Measurements from ENCODE around the gene TMEM38A.
"Not testable (repeated sequence)": the region's sequence is repeated elsewhere in the genome, so short reads cannot be mapped to it uniquely, and the experiment has no call there.

Gene TMEM38A

GRCh38 chr19:16677055-16677454 is 16.1 kb downstream of the TMEM38A start:
- peak; percentile 29 for DNase-seq

GRCh38 chr19:16678498-16678897 is 17.6 kb downstream of the TMEM38A start:
- DNase-seq: no peak

- no peak for DNase-seq
Measured at GRCh38 chr19:16679811-16680210, 18.9 kb downstream of the TMEM38A start.

GRCh38 chr19:16682539-16682938 is 21.6 kb downstream of the TMEM38A start:
- no peak for DNase-seq

- no peak for DNase-seq
Measured at GRCh38 chr19:16684216-16684615, 23.3 kb downstream of the TMEM38A start.

GRCh38 chr19:16688084-16688483 is 27.1 kb downstream of the TMEM38A start:
- DNase-seq: no peak

GRCh38 chr19:16698914-16699313 is 38.0 kb downstream of the TMEM38A start:
- no peak for DNase-seq

GRCh38 chr19:16702123-16702522 is 41.2 kb downstream of the TMEM38A start:
- DNase-seq: peak; percentile 34

GRCh38 chr19:16703677-16704076 is 42.7 kb downstream of the TMEM38A start:
- no peak for DNase-seq

- not testable (repeated sequence) for DNase-seq
Measured at GRCh38 chr19:16710870-16711269, 49.9 kb downstream of the TMEM38A start.

- DNase-seq: not testable (repeated sequence)
Measured at GRCh38 chr19:16712295-16712694, 51.4 kb downstream of the TMEM38A start.

- DNase-seq: peak; percentile 50
Measured at GRCh38 chr19:16714702-16715287, 53.9 kb downstream of the TMEM38A start.

- no peak for DNase-seq
Measured at GRCh38 chr19:16715611-16716010, 54.7 kb downstream of the TMEM38A start.

GRCh38 chr19:16721051-16721450 is 60.1 kb downstream of the TMEM38A start:
- DNase-seq: peak; percentile 12

GRCh38 chr19:16722591-16722990 is 61.7 kb downstream of the TMEM38A start:
- DNase-seq: no peak

GRCh38 chr19:16726916-16727315 is 66.0 kb downstream of the TMEM38A start:
- no peak for DNase-seq

GRCh38 chr19:16735650-16736266 is 74.8 kb downstream of the TMEM38A start:
- not testable (repeated sequence) for DNase-seq

- DNase-seq: no peak
Measured at GRCh38 chr19:16736709-16737108, 75.8 kb downstream of the TMEM38A start.

- DNase-seq: no peak
Measured at GRCh38 chr19:16737911-16738310, 77.0 kb downstream of the TMEM38A start.

GRCh38 chr19:16739546-16739945 is 78.6 kb downstream of the TMEM38A start:
- no peak for DNase-seq
